Measurements from ENCODE around the gene OLFML1. TPM values are rescaled to one million over a fixed set of nuclear protein-coding genes. Genes with fewer than 3 reads are reported as not detected.

OLFML1 gene
- 1 to 10 TPM in 1 of 2 donors, under 1 TPM in 1; 0.81 to 1.5 TPM for total RNA-seq
- 0.75 TPM for polyA plus RNA-seq (2013, experiment 1 of 2)
- 0.66 TPM for polyA plus RNA-seq (2013, experiment 2 of 2)
- long read RNA-seq, experiment 1, partial matches to known transcripts = 0 of 1 reads
- long read RNA-seq, experiment 1, other reads (novel, unspliced or antisense) = 0 of 1 reads
- long read RNA-seq, experiment 2 = 0 reads
- long read RNA-seq, experiment 3, partial matches to known transcripts = 0 of 1 reads
- long read RNA-seq, experiment 3, other reads (novel, unspliced or antisense) = 1 of 1 reads
- long read RNA-seq, experiment 4, partial matches to known transcripts = 0 of 2 reads
- long read RNA-seq, experiment 4, other reads (novel, unspliced or antisense) = 1 of 2 reads

- Histone ChIP-seq H3K27ac (ENCODE audit: low read depth, low read length) (no peak within 1 kb of the TSS), H3K27me3 (ENCODE audit: control insufficient read depth, insufficient read depth, low read length, poor library complexity, severe bottlenecking) (no peaks in the 10 kb centered on the region), H3K4me1 (ENCODE audit: control insufficient read depth, insufficient read depth, low read length) (peaks cover 10% of the 10 kb centered on the region), H3K9me3 (ENCODE audit: control insufficient read depth, low read length) (no peaks in the 10 kb centered on the region), H3K36me3 (ENCODE audit: control insufficient read depth, insufficient read depth, low read length) (no peaks in the 10 kb centered on the region), H3K4me3 (ENCODE audit: low read length) (peak within 1 kb of the TSS; percentile 3), H3K9ac (ENCODE audit: extremely low read depth, low read length, poor library complexity, severe bottlenecking) (no peak within 1 kb of the TSS)
- Mint-ChIP-seq H3K27me3 (ENCODE audit: insufficient read depth) (no peaks in the 10 kb centered on the region), H3K36me3 (ENCODE audit: low read depth) (no peaks in the 10 kb centered on the region), H3K4me3 (no peak within 1 kb of the TSS), H3K27ac (peak within 1 kb of the TSS; percentile 59), H3K4me1 (peaks cover 25% of the 10 kb centered on the region), H3K9me3 (no peaks in the 10 kb centered on the region)
- peak; percentile 61 for DNase-seq
- 94 to 98% methylated on average over 12 to 14 of the region's 15 CpGs for WGBS, 2 experiments (ENCODE audit: insufficient coverage in 1 of 2, insufficient read length in 1 of 2)
- no peak for TF ChIP-seq CTCF (conservative IDR thresholded peaks at IDR 0.05)
Observed at GRCh38 chr11:7485186-7486097, at the start of gene OLFML1. Gene OLFML1 (plus strand): TSS chr11:7485506. CDS start chr11:7485876, 370 bp downstream.

GRCh38 chr11:7436146-7436545, 49.2 kb upstream of the OLFML1 start:
- Histone ChIP-seq H3K4me1 (ENCODE audit: control insufficient read depth, insufficient read depth, low read length) (peaks cover 3% of the 10 kb centered on the region), H3K4me3 (ENCODE audit: low read length) (no peak overlapping the region), H3K9ac (ENCODE audit: extremely low read depth, low read length, poor library complexity, severe bottlenecking) (no peak overlapping the region), H3K36me3 (ENCODE audit: control insufficient read depth, insufficient read depth, low read length) (no peaks in the 10 kb centered on the region), H3K9me3 (ENCODE audit: control insufficient read depth, low read length) (no peaks in the 10 kb centered on the region), H3K27ac (ENCODE audit: low read depth, low read length) (no peak overlapping the region), H3K27me3 (ENCODE audit: control insufficient read depth, insufficient read depth, low read length, poor library complexity, severe bottlenecking) (no peaks in the 10 kb centered on the region)
- WGBS, 2 experiments (ENCODE audit: insufficient coverage in 1 of 2, insufficient read length in 1 of 2) = 30% methylated on average over 1 of the region's 1 CpG; no CpG with 5 or more reads in 1 of the 2 experiments
- H3K27ac Mint-ChIP-seq = no peak overlapping the region
- DNase-seq = peak; percentile 52
- peaks cover 15% of the 10 kb centered on the region for H3K4me1 Mint-ChIP-seq
- H3K4me3 Mint-ChIP-seq = no peak overlapping the region
- H3K36me3 Mint-ChIP-seq (ENCODE audit: low read depth) = no peaks in the 10 kb centered on the region
- no peak for TF ChIP-seq CTCF (conservative IDR thresholded peaks at IDR 0.05)
- peaks cover 2% of the 10 kb centered on the region for H3K27me3 Mint-ChIP-seq (ENCODE audit: insufficient read depth)
- H3K9me3 Mint-ChIP-seq = no peaks in the 10 kb centered on the region

GRCh38 chr11:7436657-7437056, 48.6 kb upstream of the OLFML1 start:
- TF ChIP-seq CTCF (conservative IDR thresholded peaks at IDR 0.05) = no peak
- WGBS, 2 experiments (ENCODE audit: insufficient coverage in 1 of 2, insufficient read length in 1 of 2) = 77 to 97% methylated on average over 3 to 5 of the region's 5 CpGs
- Histone ChIP-seq H3K27ac (ENCODE audit: low read depth, low read length) (no peak overlapping the region), H3K4me1 (ENCODE audit: control insufficient read depth, insufficient read depth, low read length) (peaks cover 3% of the 10 kb centered on the region), H3K27me3 (ENCODE audit: control insufficient read depth, insufficient read depth, low read length, poor library complexity, severe bottlenecking) (no peaks in the 10 kb centered on the region), H3K4me3 (ENCODE audit: low read length) (no peak overlapping the region), H3K9me3 (ENCODE audit: control insufficient read depth, low read length) (no peaks in the 10 kb centered on the region), H3K9ac (ENCODE audit: extremely low read depth, low read length, poor library complexity, severe bottlenecking) (no peak overlapping the region), H3K36me3 (ENCODE audit: control insufficient read depth, insufficient read depth, low read length) (no peaks in the 10 kb centered on the region)
- Mint-ChIP-seq H3K27me3 (ENCODE audit: insufficient read depth) (peaks cover 2% of the 10 kb centered on the region), H3K27ac (peak overlapping the region; percentile 7), H3K4me3 (no peak overlapping the region), H3K4me1 (peaks cover 15% of the 10 kb centered on the region), H3K36me3 (ENCODE audit: low read depth) (no peaks in the 10 kb centered on the region), H3K9me3 (no peaks in the 10 kb centered on the region)
- DNase-seq = no peak

Measured in endodermal cell (in vitro differentiated cells).